Mucosa of descending colon (tissue), 3 donors: ENCODE results near the gene PCTP. TPM values are rescaled to one million over a fixed set of nuclear protein-coding genes. Genes with fewer than 3 reads are reported as not detected.

ENCODE experiments used
- ATAC-seq: fragments of 200-7000 bp; cut with Tn5 transposase; one replicate; pipeline ENCODE4 v1.9.1; 2020; ENCODE audit warnings: mild to moderate bottlenecking, moderate library complexity
- DNase-seq, 3 donors: peaks; one replicate each; pipeline ENCODE4 v3.0.0-alpha.2; 2020
- H3K36me3 ChIP-seq: fragments of 200-600 bp; one replicate; pipeline ENCODE4 v1.8.0; 2021; ENCODE audit warnings: low read depth, mild to moderate bottlenecking
- H3K4me1 ChIP-seq: fragments of 200-600 bp; one replicate; pipeline ENCODE4 v1.8.0; 2021; ENCODE audit warnings: low read depth, mild to moderate bottlenecking
- H3K4me3 ChIP-seq: fragments of 200-600 bp; one replicate; pipeline ENCODE4 v1.8.0; 2021; ENCODE audit warnings: mild to moderate bottlenecking
- H3K9me3 ChIP-seq: fragments of 200-600 bp; one replicate; pipeline ENCODE4 v1.8.0; 2021; ENCODE audit warnings: mild to moderate bottlenecking
- intact Hi-C, 2 donors: fragments of 100-400 bp; cut with DNase I in 1 of 2; cut with micrococcal nuclease in 1 of 2; formaldehyde crosslinking; loops; one replicate each; pipeline versions ENCODE4 v1.11.0 to v1.11.1; 2022; cut with DNase I, micrococcal nuclease
- total RNA-seq, 3 donors: library from RNA; stranded (reverse); fragmentation: NEBNext Ultra II Directional in 2 of 3; extraction: Animal tissue kit (Norgen Biotek cat#: 25700) in 2 of 3; gene quantifications; one replicate each; pipeline versions ENCODE4 v1.2.1 to v1.2.4, GENCODE V29; 2021 to 2023
- TF ChIP-seq, protein P1 (sequence below): fragments of 200-600 bp; IDR thresholded peaks from one replicate; pipeline ENCODE4 v1.8.0; 2022; ENCODE audit warnings: antibody characterized with exemption, mild to moderate bottlenecking
- donor health status: DM: no; HTN: no; CAD: no; lungs with moderate emphysema.
- donor health status: DM: no; HTN: no; CAD: no.
- donor health status: DM: no; HTN: yes; CAD: no.

Gene PCTP
- total RNA-seq, 3 donors from 2014 or later, result 25.8 to 41.2 (median 28.6) TPM

DNA sequence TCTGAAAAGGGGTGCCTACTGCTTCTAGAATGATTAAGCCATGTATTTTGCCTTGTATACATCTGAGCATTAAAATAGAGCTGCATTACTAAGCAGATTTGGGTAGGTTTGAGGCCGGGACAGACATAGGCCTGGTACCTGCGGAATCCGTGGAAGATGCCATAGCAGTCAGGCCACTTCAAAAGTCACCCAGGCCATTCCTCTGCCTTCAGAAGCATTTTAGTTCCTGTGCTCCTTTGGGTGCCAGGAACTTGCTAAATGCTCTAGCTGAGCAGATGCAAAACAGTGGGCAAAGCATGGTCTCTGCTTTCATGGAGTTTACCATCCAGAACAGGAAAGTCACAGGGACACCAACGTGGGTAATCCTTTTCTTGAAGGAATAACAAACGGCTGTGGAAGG is 22.5 kb upstream of the PCTP start:
- no peak for ATAC-seq
- no peaks in the 10 kb centered on the region for H3K4me1 ChIP-seq
- H3K36me3 ChIP-seq, result no peaks in the 10 kb centered on the region
- intact Hi-C loops, result no loop called here
- no peak overlapping the region for H3K4me3 ChIP-seq
- H3K9me3 ChIP-seq, result no peaks in the 10 kb centered on the region
- TF ChIP-seq, protein P1, sequence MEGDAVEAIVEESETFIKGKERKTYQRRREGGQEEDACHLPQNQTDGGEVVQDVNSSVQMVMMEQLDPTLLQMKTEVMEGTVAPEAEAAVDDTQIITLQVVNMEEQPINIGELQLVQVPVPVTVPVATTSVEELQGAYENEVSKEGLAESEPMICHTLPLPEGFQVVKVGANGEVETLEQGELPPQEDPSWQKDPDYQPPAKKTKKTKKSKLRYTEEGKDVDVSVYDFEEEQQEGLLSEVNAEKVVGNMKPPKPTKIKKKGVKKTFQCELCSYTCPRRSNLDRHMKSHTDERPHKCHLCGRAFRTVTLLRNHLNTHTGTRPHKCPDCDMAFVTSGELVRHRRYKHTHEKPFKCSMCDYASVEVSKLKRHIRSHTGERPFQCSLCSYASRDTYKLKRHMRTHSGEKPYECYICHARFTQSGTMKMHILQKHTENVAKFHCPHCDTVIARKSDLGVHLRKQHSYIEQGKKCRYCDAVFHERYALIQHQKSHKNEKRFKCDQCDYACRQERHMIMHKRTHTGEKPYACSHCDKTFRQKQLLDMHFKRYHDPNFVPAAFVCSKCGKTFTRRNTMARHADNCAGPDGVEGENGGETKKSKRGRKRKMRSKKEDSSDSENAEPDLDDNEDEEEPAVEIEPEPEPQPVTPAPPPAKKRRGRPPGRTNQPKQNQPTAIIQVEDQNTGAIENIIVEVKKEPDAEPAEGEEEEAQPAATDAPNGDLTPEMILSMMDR, result no peak
- DNase-seq, result no peak

DNA sequence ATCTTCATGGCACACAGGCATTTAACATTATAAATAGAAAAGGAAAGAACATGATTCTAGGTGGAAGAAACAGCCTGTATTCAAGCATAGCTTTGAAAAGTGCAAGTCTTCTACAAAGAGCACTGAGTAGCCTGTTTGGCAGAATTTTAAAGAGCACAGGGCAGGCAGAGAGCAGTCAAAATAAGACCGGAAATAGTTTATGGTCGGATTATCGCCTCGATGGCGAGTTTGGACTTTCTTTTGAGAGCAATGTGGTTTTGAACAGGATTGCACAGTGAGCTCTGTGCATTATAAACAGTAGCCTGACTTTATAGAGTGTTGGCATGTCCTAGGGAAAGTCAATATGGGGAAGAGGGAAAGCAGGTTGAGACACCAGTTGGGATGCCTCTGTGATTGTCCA is 22.0 kb upstream of the PCTP start:
- intact Hi-C loops, result no loop called here
- Histone ChIP-seq H3K4me3 (no peak overlapping the region), H3K4me1 (no peaks in the 10 kb centered on the region), H3K36me3 (no peaks in the 10 kb centered on the region), H3K9me3 (no peaks in the 10 kb centered on the region)
- TF ChIP-seq, protein P1, result no peak
- DNase-seq, result no peak
- no peak for ATAC-seq

DNA sequence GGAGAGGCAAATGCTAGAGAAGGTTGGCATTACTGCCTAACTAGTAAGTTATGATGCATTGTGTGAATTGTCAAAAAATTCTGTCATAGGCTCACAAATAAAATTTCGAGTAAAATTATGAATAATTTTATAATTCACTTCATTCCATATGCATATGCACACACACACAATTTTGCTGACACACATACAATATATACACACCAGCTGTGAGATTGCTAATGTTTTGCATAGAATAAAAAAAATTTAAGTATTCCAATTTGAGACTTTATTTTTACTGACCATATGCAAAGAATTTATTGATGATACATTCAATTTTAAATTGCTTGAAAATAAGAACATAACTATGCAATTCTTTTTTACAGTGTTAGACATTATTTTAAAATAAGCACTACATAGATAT is 21.4 kb upstream of the PCTP start:
- intact Hi-C loops, result no loop called here
- no peaks in the 10 kb centered on the region for H3K4me1 ChIP-seq
- TF ChIP-seq, protein P1, result no peak
- no peak overlapping the region for H3K4me3 ChIP-seq
- ATAC-seq (no peak), DNase-seq (no peak)
- H3K36me3 ChIP-seq, result no peaks in the 10 kb centered on the region
- no peaks in the 10 kb centered on the region for H3K9me3 ChIP-seq

DNA sequence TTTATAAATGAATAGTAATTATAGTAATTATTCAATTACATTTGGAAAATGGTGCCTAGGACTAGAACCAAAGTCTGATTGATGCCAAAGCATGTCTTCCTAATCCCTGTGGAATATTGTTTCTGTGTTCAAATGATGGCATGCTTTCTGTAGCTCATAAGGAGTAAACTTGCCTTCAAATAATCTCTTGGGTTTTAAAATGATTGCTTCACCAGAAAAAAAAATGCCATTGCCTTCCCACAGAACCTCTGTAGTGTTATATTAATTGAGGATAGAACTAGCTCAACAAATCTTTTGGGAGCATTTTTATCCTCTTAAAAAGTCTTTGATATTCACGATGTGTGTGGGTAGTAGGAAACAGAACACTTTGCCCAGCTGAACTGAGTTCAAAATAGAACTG is 20.5 kb upstream of the PCTP start:
- Histone ChIP-seq H3K4me1 (no peaks in the 10 kb centered on the region), H3K9me3 (no peaks in the 10 kb centered on the region), H3K36me3 (no peaks in the 10 kb centered on the region), H3K4me3 (no peak overlapping the region)
- intact Hi-C loops, result no loop called here
- TF ChIP-seq, protein P1, result no peak
- no peak for DNase-seq
- no peak for ATAC-seq

DNA sequence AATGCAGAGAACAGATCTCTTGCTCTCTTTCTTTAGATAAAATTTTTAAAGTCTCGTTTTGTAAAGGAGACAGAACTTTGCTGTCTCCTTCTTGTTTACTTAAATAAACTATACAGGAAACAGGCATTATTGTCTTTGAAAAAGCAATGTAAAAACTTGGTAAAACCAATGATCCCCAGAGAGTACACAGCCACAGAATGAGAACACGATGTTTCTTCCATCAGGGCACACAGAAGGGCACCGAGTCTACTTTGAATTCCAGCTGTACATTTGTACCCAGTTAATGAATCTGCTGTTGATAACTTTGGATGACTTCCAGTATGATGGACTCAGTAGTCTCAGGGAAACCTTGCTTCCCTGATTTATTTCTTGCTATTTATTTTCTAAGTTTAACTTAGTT is 20.0 kb upstream of the PCTP start:
- no peak for DNase-seq
- intact Hi-C loops, result no loop called here
- no peak for ATAC-seq

More for the DNA sequence above, 20.0 kb upstream of the PCTP start:
- H3K36me3 ChIP-seq, result no peaks in the 10 kb centered on the region
- TF ChIP-seq, protein P1, result no peak
- no peaks in the 10 kb centered on the region for H3K4me1 ChIP-seq
- H3K9me3 ChIP-seq, result no peaks in the 10 kb centered on the region
- H3K4me3 ChIP-seq, result no peak overlapping the region
